A673 (cell line): Measurements from ENCODE around the gene UROS. TPM values are rescaled to one million over a fixed set of nuclear protein-coding genes. Genes with fewer than 3 reads are reported as not detected.

ENCODE experiments used
- BruUV-seq: library from RNA; stranded (reverse); fragments of 400-500 nt; replicated peaks from 2 replicates; lab custom pipeline; 2021; lab: Mats Ljungman, UMichigan
- CTCF ChIA-PET: fragments of 300-600 bp; sonication (Branson Sonifier 250); formaldehyde crosslinking; loops from one replicate; lab custom pipeline; 2022; ENCODE audit warnings: antibody characterized with exemption; lab: Charles Lee
- POLR2A ChIA-PET: fragments of 300-600 bp; sonication (Branson Sonifier 250); formaldehyde crosslinking; loops from one replicate; lab custom pipeline; 2022; ENCODE audit warnings: antibody characterized with exemption; ENCODE audit not compliant: low non-redundant PET; lab: Charles Lee
- DNase-seq: peaks from one replicate; pipeline ENCODE4 v3.0.0-alpha.2; 2015; ENCODE audit warnings: low spot score
- H3K27ac ChIP-seq: fragments of 200-600 bp; sonication (generic); 2 replicates; pipeline ENCODE4 v1.5.1; 2016; ENCODE audit warnings: mixed run types, low read depth, mild to moderate bottlenecking, mixed read lengths, antibody characterized with exemption, low read length; ENCODE audit not compliant: poor library complexity, severe bottlenecking
- H3K27me3 ChIP-seq: fragments of 200-600 bp; sonication (generic); replicated peaks from 2 replicates; pipeline ENCODE4 v1.6.1; 2017; ENCODE audit warnings: mixed run types, low read depth, mild to moderate bottlenecking, mixed read lengths, antibody characterized with exemption, low read length; ENCODE audit not compliant: insufficient read depth, poor library complexity
- H3K36me3 ChIP-seq: fragments of 200-600 bp; sonication (generic); 2 replicates; pipeline ENCODE4 v1.6.1; 2016; ENCODE audit warnings: mixed run types, mild to moderate bottlenecking, mixed read lengths, antibody characterized with exemption, low read length; ENCODE audit not compliant: insufficient read depth, poor library complexity, severe bottlenecking
- H3K4me1 ChIP-seq: fragments of 200-600 bp; sonication (generic); 2 replicates; pipeline ENCODE4 v1.6.1; 2017; ENCODE audit warnings: mixed run types, mild to moderate bottlenecking, mixed read lengths, antibody characterized with exemption, low read length; ENCODE audit not compliant: insufficient read depth, poor library complexity, severe bottlenecking
- H3K4me3 ChIP-seq: fragments of 200-600 bp; sonication (generic); 2 replicates; pipeline ENCODE4 v1.5.1; 2016; ENCODE audit warnings: low read depth, mixed run types, mild to moderate bottlenecking, mixed read lengths, low read length; ENCODE audit not compliant: poor library complexity, severe bottlenecking
- H3K9me3 ChIP-seq: fragments of 200-600 bp; sonication (generic); 2 replicates; pipeline ENCODE4 v1.6.1; 2016; ENCODE audit warnings: mixed run types, low read depth, mild to moderate bottlenecking, mixed read lengths, antibody characterized with exemption, low read length; ENCODE audit not compliant: poor library complexity, severe bottlenecking
- CTCF ChIP-seq: fragments of 300-800, 200-600 bp; sonication (generic); conservative IDR thresholded peaks from 2 replicates; pipeline ENCODE4 v1.5.1; 2017; ENCODE audit warnings: low read depth, mild to moderate bottlenecking, antibody characterized with exemption, low read length, moderate library complexity, mixed read lengths
- EZH2 ChIP-seq: fragments of 200-600 bp; sonication (generic); IDR thresholded peaks from 2 replicates; pipeline ENCODE4 v1.6.1; 2017; ENCODE audit warnings: borderline replicate concordance, low read depth, mild to moderate bottlenecking, mixed read lengths, antibody characterized with exemption, low read length; ENCODE audit not compliant: poor library complexity, severe bottlenecking
- intact Hi-C: fragments of 100-400 bp; cut with micrococcal nuclease; formaldehyde crosslinking; loops from one replicate; pipeline ENCODE4 v1.10.0; 2022; ENCODE audit not compliant: unreplicated experiment
- microRNA-seq: library from miRNA; unstranded; fragments of <30 nt; microRNA quantifications from one replicate; pipeline ENCODE4 v1.2.0, GENCODE V29; 2021
- total RNA-seq: library from RNA; stranded (reverse); gene quantifications from 2 replicates; pipeline ENCODE4 v1.2.3, GENCODE V29; 2021

Gene UROS
- total RNA-seq, 1 experiment from 2014 or later = 70.7 TPM

GRCh38 chr10:125739994-125740679, 82.9 kb downstream of the UROS start:
- no peak for TF ChIP-seq EZH2
- TF ChIP-seq CTCF = no peak
- H3K36me3 ChIP-seq = peaks cover 88% of the 10 kb centered on the region
- no TSS peak for BruUV-seq

More at GRCh38 chr10:125739994-125740679, 82.9 kb downstream of the UROS start:
- intact Hi-C loops = no loop called here
- Histone ChIP-seq H3K4me3 (no peak overlapping the region), H3K27ac (no peak overlapping the region), H3K9me3 (no peaks in the 10 kb centered on the region), H3K4me1 (no peaks in the 10 kb centered on the region), H3K27me3 (no peaks in the 10 kb centered on the region)
- no peak for DNase-seq
- POLR2A ChIA-PET = no interaction called here
- CTCF ChIA-PET = no interaction called here

Small RNAs within 50 kb of the gene (microRNA-seq; reads per million reads assigned to microRNA genes)
- gene MIR4484 = 2.2 reads per million

Other genes with a start within 250 kb of the UROS start
- 0.61 and 1.3 TPM in 2 replicates for gene TEX36, start 140.1 kb downstream of the UROS start, total RNA-seq
- 37.8 and 40.5 TPM in 2 replicates for gene EDRF1, start 103.5 kb downstream of the UROS start, total RNA-seq
- gene MMP21, start 47.4 kb downstream of the UROS start, total RNA-seq = not detected in 2 replicates
- 95.9 and 113 TPM in 2 replicates for gene BCCIP, start 288 bp upstream of the UROS start, total RNA-seq
- 36.2 and 45.4 TPM in 2 replicates for gene DHX32, start 58.0 kb upstream of the UROS start, total RNA-seq
- gene FANK1, start 73.3 kb upstream of the UROS start, total RNA-seq = 0.83 and 1.4 TPM in 2 replicates